Endothelial cell of umbilical vein (primary cell): Measurements from ENCODE around the gene SYNE1. TPM values are rescaled to one million over a fixed set of nuclear protein-coding genes. Genes with fewer than 3 reads are reported as not detected.
"Not testable (repeated sequence)": the region's sequence is repeated elsewhere in the genome, so short reads cannot be mapped to it uniquely, and the experiment has no call there.

Experiments
- BruUV-seq: library from RNA; stranded (reverse); fragments of 400-500 nt; replicated peaks from 2 replicates; lab custom pipeline; 2021; lab: Mats Ljungman, UMichigan
- CTCF ChIA-PET: fragments of 300-600, 350-600 bp; sonication (Branson Sonifier 250); formaldehyde crosslinking; loops from one replicate; lab custom pipeline; 2021; ENCODE audit warnings: antibody characterized with exemption, inconsistent platforms; lab: Charles Lee
- POLR2A ChIA-PET: fragments of 300-600, 350-600 bp; sonication (Branson Sonifier 250); formaldehyde crosslinking; loops from one replicate; lab custom pipeline; 2021; ENCODE audit warnings: antibody characterized with exemption, inconsistent platforms; lab: Charles Lee
- DNase-seq: peaks from one replicate; pipeline ENCODE4 v3.0.0-alpha.2; 2011; ENCODE audit warnings: low read depth, low spot score
- FAIRE-seq: peaks from 2 replicates; lab custom pipeline; 2011; peaks lifted over from hg19 to GRCh38; lab: Jason Lieb, UNC
- H2AFZ ChIP-seq: 2 replicates; pipeline ENCODE4 v1.6.0; 2012; ENCODE audit warnings: low read depth, low read length, control low read depth, inconsistent platforms
- H3K27ac ChIP-seq: 2 replicates; pipeline ENCODE4 v1.5.1; 2011; ENCODE audit warnings: low read depth, mild to moderate bottlenecking, control low read depth, low read length, moderate library complexity; ENCODE audit not compliant: insufficient read depth
- H3K27me3 ChIP-seq, 2 experiments: 2 replicates each; pipeline versions ENCODE4 v1.6.0 to v1.6.1; 2011; ENCODE audit warnings: low read length in 2 of 2, mixed read lengths in 1 of 2; ENCODE audit not compliant: control insufficient read depth in 2 of 2, insufficient read depth in 2 of 2
- H3K36me3 ChIP-seq, 2 experiments: 2 replicates in 1 of 2; 3 replicates in 1 of 2; pipeline ENCODE4 v1.5.1; 2011; ENCODE audit warnings: low read length in 2 of 2, mild to moderate bottlenecking in 1 of 2, moderate library complexity in 1 of 2; ENCODE audit not compliant: control insufficient read depth in 2 of 2, insufficient read depth in 2 of 2; ENCODE audit errors: extremely low read depth in 1 of 2
- H3K4me1 ChIP-seq: 3 replicates; pipeline ENCODE4 v1.5.1; 2011; ENCODE audit warnings: mild to moderate bottlenecking, low read length; ENCODE audit not compliant: control insufficient read depth, insufficient read depth; ENCODE audit errors: extremely low read depth
- H3K4me2 ChIP-seq: 2 replicates; pipeline ENCODE4 v1.6.1; 2011; ENCODE audit warnings: low read length, control low read depth, mixed read lengths; ENCODE audit not compliant: insufficient read depth
- H3K4me3 ChIP-seq, 3 experiments: fragments of 200-600 bp in 1 of 3; sonication (generic), shearing (Covaris generic) in 1 of 3; replicated peaks in 1 of 3; 2 replicates each; pipeline ENCODE4 v1.5.1; 2011 to 2016; ENCODE audit warnings: control low read depth in 3 of 3, low read length in 3 of 3, mild to moderate bottlenecking in 2 of 3, inconsistent platforms in 1 of 3, low read depth in 1 of 3, moderate library complexity in 1 of 3; ENCODE audit not compliant: insufficient read depth in 1 of 3
- H3K79me2 ChIP-seq: 2 replicates; pipeline ENCODE4 v1.6.0; 2012; ENCODE audit warnings: low read length, inconsistent platforms; ENCODE audit not compliant: control insufficient read depth, insufficient read depth
- H3K9ac ChIP-seq: replicated peaks from 2 replicates; pipeline ENCODE3; 2011; ENCODE audit warnings: low read length, control low read depth; ENCODE audit not compliant: insufficient read depth; ENCODE audit errors: extremely low read depth
- H3K9me1 ChIP-seq: replicated peaks from 3 replicates; pipeline ENCODE4 v1.6.0; 2011; ENCODE audit warnings: mild to moderate bottlenecking, low read length; ENCODE audit not compliant: control insufficient read depth, insufficient read depth; ENCODE audit errors: extremely low read depth
- H3K9me3 ChIP-seq: replicated peaks from 2 replicates; pipeline ENCODE4 v1.5.1; 2012; ENCODE audit warnings: low read length, inconsistent platforms; ENCODE audit not compliant: control insufficient read depth, insufficient read depth
- H4K20me1 ChIP-seq: replicated peaks from 2 replicates; pipeline ENCODE3; 2011; ENCODE audit warnings: mild to moderate bottlenecking, low read length; ENCODE audit not compliant: control insufficient read depth, insufficient read depth; ENCODE audit errors: extremely low read depth
- EZH2 ChIP-seq: IDR thresholded peaks from 2 replicates; pipeline ENCODE4 v1.6.1; 2012; ENCODE audit warnings: borderline replicate concordance, low read depth, mild to moderate bottlenecking, moderate library complexity, low read length, inconsistent platforms; ENCODE audit not compliant: severe bottlenecking
- FOS ChIP-seq: IDR thresholded peaks from 2 replicates; pipeline ENCODE4 v1.6.1; 2011; ENCODE audit warnings: mild to moderate bottlenecking, low read length, moderate library complexity, borderline replicate concordance; ENCODE audit not compliant: insufficient read depth
- GATA2 ChIP-seq: IDR thresholded peaks from 2 replicates; pipeline ENCODE4 v1.7.0; 2011; ENCODE audit warnings: low read depth, mild to moderate bottlenecking, moderate library complexity, mixed read lengths, low read length; ENCODE audit not compliant: insufficient read length, insufficient read depth
- JUN ChIP-seq: IDR thresholded peaks from 2 replicates; pipeline ENCODE4 v1.6.1; 2011; ENCODE audit warnings: borderline replicate concordance, low read depth; ENCODE audit not compliant: insufficient read length, insufficient read depth
- MAX ChIP-seq: IDR thresholded peaks from 2 replicates; pipeline ENCODE4 v1.6.1; 2011; ENCODE audit not compliant: insufficient read depth, insufficient read length
- POLR2A ChIP-seq: IDR thresholded peaks from 2 replicates; pipeline ENCODE4 v1.6.1; 2012; ENCODE audit warnings: low read depth, mild to moderate bottlenecking, control low read depth, low read length
- POLR2AphosphoS5 ChIP-seq: IDR thresholded peaks from 2 replicates; pipeline ENCODE4 v1.6.1; 2012; ENCODE audit warnings: low read depth, mild to moderate bottlenecking, control low read depth, low read length, moderate library complexity; ENCODE audit not compliant: insufficient read depth
- dilution Hi-C: fragments of 300-500 bp; cut with MboI; formaldehyde crosslinking; loops from one replicate; pipeline ENCODE4 v1.15.0; 2019; ENCODE audit warnings: low sequenced_read_pairs; ENCODE audit not compliant: extremely low pct_ligation_motif_present
- intact Hi-C: fragments of 100-400 bp; cut with micrococcal nuclease; formaldehyde crosslinking; loops from one replicate; pipeline ENCODE4 v1.10.0; 2022
- polyA plus RNA-seq, 4 experiments: library from polyadenylated mRNA; depleted of rRNA in 3 of 4; stranded (reverse) in 3 of 4; unstranded in 1 of 4; fragments of >200 nt; gene quantifications; 2 replicates each; pipeline versions ENCODE4 v1.2.1 to v1.2.3, GENCODE V29; 2011 to 2012; ENCODE audit warnings: missing spikeins in 1 of 4
- total RNA-seq: library from RNA; stranded (reverse); gene quantifications from 2 replicates; pipeline ENCODE4 v1.2.3, GENCODE V29; 2021
- TF ChIP-seq, protein P1 (sequence below), 2 donors: IDR thresholded peaks; 1 replicate in 1 of 2; 2 replicates in 1 of 2; pipeline ENCODE4 v1.5.1; 2011; ENCODE audit warnings: low read length in 2 of 2, mild to moderate bottlenecking in 2 of 2, moderate library complexity in 2 of 2, control low read depth in 1 of 2, inconsistent platforms in 1 of 2, low read depth in 1 of 2; ENCODE audit not compliant: insufficient read depth in 1 of 2; ENCODE audit errors: extremely low read depth in 1 of 2

Gene SYNE1
- total and polyA plus RNA-seq, 2 donors (not counting 3 experiments of a cell fraction or from before 2014, with no cell fraction given), result 26.5 to 52.3 TPM

- FAIRE-seq (no peak), DNase-seq (no peak)
These were observed 495.1 kb downstream of the SYNE1 start for GRCh38 chr6:152142105-152142504.

GRCh38 chr6:152138344-152138743 lies 498.8 kb downstream of the SYNE1 start:
- H2AFZ ChIP-seq, H3K36me3 ChIP-seq, H3K4me1 ChIP-seq, POLR2A ChIA-PET, H3K27me3 ChIP-seq, H3K9me1 ChIP-seq, FAIRE-seq, H3K9me3 ChIP-seq, H3K4me3 ChIP-seq, H3K27ac ChIP-seq, H3K9ac ChIP-seq, H3K79me2 ChIP-seq, BruUV-seq, H3K4me2 ChIP-seq, dilution Hi-C loops, intact Hi-C loops, H4K20me1 ChIP-seq, DNase-seq: not testable (repeated sequence)
- CTCF ChIA-PET, result interaction anchor here (1.3 kb wide), 1 partner anchor 14 kb away, joined by 4 read pairs; no protein-coding TSS in a partner anchor

More at GRCh38 chr6:152142105-152142504, 495.1 kb downstream of the SYNE1 start:
- Histone ChIP-seq H3K9me1 (no peaks in the 10 kb centered on the region), H3K27ac (no peak overlapping the region), H2AFZ (no peak overlapping the region), H3K4me1 (no peaks in the 10 kb centered on the region), H3K9ac (no peak overlapping the region), H3K4me2 (no peak overlapping the region), H3K27me3 (no peaks in the 10 kb centered on the region), H3K79me2 (no peaks in the 10 kb centered on the region), H3K36me3 (peaks cover 0 to 6% of the 10 kb centered on the region in 2 experiments), H3K9me3 (no peaks in the 10 kb centered on the region), H4K20me1 (no peaks in the 10 kb centered on the region), H3K4me3 (no peak overlapping the region)
- POLR2A ChIA-PET, result no interaction called here
- TF ChIP-seq, protein P1, sequence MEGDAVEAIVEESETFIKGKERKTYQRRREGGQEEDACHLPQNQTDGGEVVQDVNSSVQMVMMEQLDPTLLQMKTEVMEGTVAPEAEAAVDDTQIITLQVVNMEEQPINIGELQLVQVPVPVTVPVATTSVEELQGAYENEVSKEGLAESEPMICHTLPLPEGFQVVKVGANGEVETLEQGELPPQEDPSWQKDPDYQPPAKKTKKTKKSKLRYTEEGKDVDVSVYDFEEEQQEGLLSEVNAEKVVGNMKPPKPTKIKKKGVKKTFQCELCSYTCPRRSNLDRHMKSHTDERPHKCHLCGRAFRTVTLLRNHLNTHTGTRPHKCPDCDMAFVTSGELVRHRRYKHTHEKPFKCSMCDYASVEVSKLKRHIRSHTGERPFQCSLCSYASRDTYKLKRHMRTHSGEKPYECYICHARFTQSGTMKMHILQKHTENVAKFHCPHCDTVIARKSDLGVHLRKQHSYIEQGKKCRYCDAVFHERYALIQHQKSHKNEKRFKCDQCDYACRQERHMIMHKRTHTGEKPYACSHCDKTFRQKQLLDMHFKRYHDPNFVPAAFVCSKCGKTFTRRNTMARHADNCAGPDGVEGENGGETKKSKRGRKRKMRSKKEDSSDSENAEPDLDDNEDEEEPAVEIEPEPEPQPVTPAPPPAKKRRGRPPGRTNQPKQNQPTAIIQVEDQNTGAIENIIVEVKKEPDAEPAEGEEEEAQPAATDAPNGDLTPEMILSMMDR (IDR thresholded peaks at IDR 0.05; ENCODE audit: extremely low read depth in 1 of 2, insufficient read depth in 1 of 2, low read depth in 1 of 2, low read length in 2 of 2), result no peak
- TF ChIP-seq JUN (no peak), GATA2 (no peak), MAX (no peak), POLR2A (no peak), FOS (no peak), POLR2AphosphoS5 (no peak), EZH2 (no peak)
- no TSS peak for BruUV-seq
- CTCF ChIA-PET, result interaction anchor here (1.3 to 1.7 kb wide), 3 partner anchors 11 to 377 kb away, joined by 3 to 6 read pairs (median 4); no protein-coding TSS in a partner anchor
- dilution Hi-C loops, result no loop called here
- intact Hi-C loops, result no loop called here
